Measurements from ENCODE around the gene KRT82.

The KRT82 gene

DNA sequence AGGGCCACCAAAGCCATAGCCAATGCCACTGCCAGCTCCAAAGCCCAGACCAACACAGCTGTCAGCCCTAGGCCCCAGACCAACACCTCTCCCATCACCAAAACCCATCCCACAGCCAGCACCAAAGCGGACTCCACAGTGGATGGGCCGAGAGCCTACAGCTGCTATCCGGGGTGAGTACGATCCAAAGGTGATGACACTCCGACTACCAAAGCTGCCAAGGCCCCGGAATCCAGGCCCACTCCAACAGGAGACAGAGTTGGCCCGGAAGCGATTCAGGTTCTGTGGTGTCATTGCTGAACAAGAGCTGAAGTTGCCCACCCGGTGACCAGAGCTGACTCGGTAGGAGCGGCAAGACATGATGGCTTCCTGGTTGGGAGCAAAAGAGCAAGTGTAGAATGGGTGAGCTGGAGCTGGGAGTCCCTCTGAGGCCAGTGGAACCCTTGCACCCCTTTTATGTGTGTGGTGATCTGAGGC, 20.9 kb downstream of the KRT82 start, which contains the start of gene KRT84:
TSS of gene KRT84 (minus strand) at position 427 of the 477 bp plus-strand sequence. CDS start at position 360, 67 bp downstream.
- no peak for DNase-seq (ENCODE audit: low read depth, low spot score)

DNA sequence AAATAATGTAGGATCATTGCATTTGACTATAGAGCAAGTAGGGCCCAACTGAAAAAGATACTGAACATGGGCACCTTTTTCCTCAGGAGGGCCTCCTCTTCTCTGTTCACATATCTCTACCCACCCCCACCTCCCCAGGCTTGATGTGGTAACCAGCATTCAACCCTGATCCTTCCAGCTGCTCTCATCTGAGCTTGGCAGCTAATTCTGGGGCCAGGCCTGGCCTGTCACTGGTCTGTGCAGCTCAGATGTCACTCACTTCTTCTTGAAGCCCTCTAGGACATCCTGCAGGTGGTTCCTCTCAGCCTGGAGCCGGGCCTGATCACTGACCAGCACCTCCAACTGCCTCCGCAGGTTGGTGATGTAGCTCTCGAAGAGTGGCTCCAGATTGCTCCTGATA, 22.8 kb downstream of the KRT82 start:
- DNase-seq (ENCODE audit: low read depth, low spot score), result no peak

DNA sequence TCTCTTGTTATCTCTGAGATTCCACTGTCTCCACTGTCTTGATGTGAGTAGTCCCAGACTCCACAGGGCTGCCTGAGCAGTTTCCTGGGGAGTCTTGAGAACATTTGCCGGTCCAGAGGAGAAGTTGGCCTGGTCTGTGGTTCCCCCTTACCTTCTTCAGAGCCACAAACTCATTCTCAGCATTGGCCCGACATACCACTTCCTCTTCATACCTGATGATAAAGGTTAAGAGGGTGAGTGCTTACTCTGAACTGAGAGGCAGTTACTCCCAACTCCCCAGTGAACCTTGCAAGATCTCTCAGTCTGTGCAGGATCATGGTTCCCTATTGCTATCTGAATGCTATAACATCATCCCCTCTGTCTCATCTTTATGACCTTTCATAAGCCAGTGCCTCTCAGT, 23.3 kb downstream of the KRT82 start:
- no peak for DNase-seq (ENCODE audit: low read depth, low spot score)

DNA sequence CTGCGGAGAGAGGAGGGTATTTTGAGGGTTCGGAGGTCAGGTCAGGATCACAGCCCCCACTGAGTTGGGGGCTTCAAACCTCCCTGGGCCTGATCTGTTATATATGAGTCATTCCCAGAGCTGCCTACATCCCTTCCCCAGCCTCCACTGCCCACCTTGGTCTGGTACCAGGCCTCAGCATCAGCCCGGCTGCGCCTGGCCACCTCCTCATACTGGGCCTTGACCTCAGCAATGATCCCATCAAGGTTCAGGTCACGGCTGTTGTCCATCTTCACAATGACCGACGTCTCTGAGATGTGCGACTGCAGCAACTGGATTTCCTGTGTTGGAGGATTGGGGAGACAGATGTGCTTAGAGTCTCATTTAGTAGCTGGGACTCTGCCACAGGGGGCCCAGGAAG, 24.9 kb downstream of the KRT82 start:
- no peak for DNase-seq (ENCODE audit: low read depth, low spot score)

DNA sequence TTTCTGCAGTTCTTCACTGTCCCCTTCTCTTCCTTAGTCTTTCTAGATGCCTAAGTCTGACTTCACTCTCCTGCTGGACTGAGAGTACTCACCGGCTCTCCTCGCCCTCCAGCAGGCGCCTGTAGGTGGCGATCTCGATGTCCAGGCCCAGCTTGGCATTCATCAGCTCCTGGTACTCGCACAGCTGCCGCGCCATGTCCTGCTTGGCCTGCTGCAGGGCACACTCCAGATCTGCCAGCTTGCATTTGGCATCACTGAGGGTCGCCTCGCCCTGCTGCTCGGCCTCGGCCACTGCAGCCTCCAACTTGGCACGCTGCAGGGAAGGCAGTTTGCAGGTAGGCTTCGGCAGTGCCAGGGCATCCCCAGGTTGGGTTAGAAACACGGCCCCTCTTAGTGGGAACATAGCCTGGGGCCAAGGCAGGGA, 25.9 kb downstream of the KRT82 start:
- DNase-seq (ENCODE audit: low read depth, low spot score), result no peak

DNA sequence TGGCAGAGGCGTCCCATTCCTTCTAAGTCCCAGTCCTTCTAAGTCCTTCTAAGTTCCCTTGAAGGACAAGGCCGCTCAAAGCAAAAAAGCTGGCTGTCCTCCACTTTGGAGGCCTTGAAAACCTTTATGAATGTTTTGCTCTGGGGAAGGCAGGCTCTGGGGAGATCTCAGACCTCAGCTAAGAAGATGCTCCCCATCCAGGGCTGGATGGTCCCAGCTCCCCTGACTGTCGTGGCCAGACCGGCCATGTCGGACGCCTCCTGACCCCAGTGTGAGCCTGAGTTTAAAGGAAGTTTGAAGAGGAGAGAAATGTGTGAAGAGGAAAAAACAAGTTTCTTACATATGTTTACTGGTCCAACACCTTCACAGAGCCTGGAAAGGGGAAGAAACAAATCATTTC, 26.6 kb downstream of the KRT82 start:
- no peak for DNase-seq (ENCODE audit: low read depth, low spot score)

DNA sequence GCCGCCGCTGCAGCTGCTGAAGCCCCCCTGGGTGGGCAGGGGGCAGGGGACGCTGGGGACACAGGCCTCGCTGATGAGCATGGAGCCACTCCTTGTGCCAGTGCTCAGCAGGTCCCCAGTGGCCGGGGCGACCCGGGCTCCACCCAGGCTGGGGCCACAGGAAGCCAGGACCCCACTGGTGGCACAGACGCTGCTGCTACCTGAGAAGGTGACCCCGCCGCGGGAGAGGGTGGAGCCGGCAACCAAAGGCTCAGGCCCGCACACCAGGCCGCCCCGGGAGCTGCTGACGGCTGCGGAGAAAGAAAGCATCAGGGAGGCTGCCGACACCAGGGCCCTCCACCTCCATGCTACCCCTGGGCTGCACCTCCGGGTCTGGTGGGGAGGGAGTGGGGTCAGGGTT, 28.0 kb downstream of the KRT82 start:
- DNase-seq (ENCODE audit: low read depth, low spot score), result no peak

DNA sequence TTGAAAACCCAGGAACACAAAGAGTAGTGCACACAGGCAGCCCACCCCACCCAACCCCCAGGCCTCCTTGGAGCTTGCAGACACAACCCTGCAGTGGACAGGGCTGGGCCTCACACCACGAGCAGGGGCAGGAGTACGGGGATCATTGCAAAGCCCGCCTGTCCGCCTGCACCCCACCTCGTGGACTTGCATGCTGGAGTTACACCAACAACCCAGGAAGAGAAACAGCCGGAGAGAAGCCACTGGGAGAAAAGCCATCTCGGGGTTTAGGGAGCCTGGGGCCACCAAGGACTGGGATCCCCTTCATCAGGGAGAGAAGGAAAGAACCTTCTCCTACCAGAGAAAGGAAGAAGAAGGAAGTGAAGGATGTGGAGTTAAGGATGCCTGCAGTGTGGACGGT, 28.9 kb downstream of the KRT82 start:
- no peak for DNase-seq (ENCODE audit: low read depth, low spot score)

DNA sequence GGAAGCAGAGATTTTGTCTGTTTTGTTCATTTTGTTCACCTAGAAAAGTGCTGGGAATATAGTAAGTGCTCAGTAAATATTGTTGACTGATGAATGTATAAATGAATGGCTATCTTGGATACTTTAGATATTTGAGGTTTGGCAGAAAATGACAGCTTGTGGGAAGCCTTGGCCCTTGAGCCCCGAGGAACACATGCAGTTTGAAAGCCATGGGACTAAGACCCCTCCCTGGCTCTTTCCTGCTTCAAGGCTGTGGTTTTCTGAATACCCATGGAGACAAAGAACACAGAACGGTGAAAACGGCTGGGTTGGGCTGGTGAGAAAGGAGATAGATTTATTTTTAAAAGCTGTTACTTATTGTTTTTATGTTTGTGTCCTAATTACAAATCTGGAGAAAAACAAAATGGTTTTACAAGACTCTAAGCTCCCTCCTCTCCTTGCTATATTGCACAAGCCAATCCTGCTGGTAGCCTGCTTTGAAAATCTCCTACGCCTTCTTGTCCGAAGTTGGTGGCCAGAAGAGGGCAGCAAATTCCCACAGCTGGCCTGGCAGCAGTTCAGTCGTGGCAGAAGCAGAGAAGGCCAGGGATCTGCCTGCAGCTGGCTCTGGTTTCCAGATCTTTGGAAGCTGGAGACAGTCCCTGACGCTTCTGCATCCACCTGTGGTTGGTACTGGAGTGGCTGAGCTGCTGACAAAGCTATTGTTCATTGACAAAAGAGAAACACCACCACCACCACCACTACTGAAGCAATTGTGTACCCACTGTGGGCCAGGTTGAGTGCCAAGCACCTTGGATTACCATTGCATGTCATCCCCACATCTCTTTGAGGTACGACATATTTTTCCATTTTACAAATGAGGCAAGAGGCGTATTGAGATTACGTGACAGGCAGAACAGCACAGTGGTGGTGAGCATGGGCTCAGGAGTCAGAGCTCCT, 33.6 kb downstream of the KRT82 start:
- no peak for DNase-seq (ENCODE audit: low read depth, low spot score)

DNA sequence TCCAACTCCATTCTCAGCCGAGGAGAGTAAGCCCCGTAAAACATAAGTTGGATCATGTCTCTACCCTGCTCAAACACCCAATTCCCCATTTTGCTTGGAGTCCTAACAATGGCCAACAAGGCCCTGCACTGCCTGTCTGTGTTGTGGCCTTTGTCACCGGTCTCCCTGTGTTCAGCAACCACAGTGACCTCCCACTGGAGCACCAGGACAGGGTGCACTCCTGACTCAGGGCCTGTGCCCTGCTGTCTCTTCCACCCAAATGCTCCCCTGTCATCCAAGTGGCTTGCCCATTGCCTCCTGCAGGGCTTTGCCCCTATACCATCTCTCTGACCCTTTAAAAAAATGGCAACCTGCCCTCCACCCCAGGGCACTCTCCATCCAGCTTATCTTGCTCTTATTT, 34.4 kb downstream of the KRT82 start:
- no peak for DNase-seq (ENCODE audit: low read depth, low spot score)

DNA sequence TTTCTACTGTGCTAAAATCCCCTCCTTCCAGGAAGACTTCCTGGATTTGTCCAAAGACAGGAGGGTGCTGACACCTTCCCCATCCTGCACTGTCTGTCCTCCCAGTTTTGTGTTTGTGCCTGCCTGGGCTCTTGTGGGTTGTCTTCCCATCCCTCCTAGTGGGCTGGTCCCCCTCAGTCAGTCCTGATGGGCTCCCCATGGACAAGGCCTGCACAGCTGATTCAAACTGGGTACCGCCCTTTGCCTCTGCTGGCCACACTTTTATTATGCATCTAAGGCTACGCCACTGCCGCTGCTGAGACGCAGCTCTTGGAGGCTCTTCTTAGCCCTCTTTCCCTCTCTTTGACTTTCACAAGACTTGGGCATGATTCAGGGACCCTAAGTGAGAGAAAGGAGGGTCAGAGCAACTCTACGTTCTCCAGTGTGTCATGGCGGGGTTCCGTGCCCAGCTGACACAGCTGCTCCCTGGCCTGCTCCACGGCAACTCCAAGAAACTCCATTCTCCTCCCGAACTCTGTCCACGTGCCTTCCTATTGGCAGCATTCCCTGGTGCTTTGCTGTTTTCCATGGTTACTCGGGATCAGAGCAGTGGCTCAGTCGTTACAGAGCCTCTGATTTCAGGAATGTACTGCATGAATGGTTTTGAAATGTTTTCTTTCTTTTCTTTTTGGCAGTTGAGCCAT, 35.1 kb downstream of the KRT82 start:
- DNase-seq (ENCODE audit: low read depth, low spot score), result no peak

DNA sequence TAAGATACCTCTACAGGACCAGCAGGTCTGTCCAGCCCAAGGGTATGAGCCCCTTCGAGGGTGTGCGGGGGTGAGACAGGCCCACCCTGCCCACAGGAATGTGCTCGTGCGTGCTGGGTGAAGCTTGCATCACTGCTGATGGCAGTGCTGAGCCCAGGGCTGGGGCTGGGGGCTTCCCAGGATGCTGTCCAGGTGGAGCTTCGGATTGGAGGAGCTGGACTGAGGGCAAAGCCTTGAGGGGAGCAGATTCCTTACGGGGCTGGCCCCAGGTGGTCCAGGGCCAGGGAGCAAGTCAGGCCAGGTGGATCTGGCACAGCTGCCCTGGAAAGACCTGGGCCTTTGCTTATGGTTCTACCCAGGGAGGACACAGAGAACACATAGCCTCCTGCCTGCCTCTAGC, 36.3 kb downstream of the KRT82 start:
- DNase-seq (ENCODE audit: low read depth, low spot score), result no peak

DNA sequence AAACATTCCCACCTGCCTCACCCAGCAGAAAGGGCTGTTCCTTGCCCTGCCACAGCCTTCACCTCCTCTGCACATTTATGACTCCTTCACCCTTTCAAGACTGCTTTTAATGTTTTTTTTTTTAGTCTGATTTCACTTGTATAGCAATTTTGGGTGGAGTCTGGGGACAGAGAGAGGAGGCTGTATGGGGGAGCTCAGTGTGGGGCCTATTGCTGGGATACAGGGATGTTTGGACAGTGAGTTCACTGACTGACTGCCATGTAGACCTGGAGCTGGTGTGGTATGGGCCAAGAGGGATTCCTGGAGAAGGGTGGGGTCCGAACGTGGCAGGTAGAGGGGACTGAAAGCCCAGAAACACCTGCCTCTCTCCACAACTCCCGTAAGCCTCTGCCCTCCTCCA, 36.9 kb downstream of the KRT82 start:
- no peak for DNase-seq (ENCODE audit: low read depth, low spot score)

DNA sequence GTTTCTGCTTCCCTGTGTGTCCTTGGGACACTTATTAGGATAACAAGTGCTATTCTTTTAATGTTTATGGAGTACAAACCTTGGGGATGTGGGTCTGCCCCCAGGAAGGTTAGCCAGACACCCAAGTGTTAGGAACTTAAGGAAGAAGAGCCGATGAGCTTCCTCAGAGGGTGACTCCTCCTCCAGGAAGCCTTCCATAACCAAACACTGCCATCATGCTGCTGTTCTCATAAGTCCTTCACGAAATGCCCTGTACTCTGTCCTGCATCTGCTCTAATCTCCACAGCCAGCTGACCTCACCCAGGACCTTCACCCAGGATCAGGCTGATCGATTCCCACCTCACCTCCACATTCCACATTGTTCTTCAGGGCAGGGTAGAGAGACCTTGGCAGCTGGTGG, 37.6 kb downstream of the KRT82 start:
- DNase-seq (ENCODE audit: low read depth, low spot score), result no peak

DNA sequence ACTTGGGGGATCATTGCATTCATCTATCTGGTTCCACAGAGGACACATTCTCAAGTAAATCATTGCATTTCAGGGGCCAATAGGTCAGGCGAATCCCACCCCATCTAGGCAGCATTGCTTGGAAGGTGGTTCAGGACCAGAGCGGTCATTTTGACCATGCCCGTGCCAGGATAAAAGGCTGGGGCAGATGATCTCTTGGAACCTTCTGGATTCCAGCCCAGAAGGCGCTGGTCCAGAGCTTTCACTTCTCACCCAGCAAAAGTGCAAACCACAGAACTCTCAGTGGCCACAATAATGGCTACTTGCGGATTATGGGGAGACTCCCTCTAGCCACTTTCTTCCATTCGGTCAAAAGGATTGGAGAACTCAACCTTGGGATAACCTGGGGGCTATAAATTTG, 38.3 kb downstream of the KRT82 start:
- no peak for DNase-seq (ENCODE audit: low read depth, low spot score)

DNA sequence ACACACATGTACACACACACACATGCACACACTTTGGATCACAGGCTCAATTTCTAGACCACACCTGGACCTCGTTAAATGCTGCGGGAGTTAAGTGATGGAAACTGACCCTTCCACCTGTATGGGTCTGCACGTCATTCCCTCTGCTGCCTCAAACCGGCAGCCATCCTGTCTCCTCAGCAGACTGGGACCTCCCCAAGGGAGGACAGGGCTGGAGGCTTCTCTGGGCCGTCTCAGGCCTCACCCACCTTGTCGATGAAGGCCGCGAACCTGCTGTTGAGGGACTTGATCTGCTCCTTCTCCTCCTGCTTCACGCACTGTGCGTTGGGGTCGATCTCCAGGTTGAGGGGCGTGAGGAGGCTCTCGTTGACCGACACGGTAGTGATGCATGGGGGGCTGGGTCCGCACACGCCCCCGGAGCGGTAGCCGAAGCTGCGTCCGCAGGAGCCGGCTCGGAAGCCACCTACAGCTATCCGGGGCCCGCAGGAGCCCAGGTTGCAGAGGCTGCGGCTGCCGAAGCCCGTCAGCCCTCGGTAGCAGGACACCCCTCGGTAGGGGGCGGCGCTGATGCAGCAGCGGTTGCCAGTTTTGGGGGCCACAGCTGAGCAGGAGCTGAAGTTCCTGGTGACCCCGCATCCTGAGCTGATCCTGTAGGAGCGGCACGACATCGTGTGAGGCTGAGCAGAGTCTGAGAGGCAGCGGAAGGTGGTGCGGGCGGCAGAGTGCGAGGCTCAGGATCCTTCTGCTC, 39.2 kb downstream of the KRT82 start, which contains the start of gene KRT85:
TSS of gene KRT85 (minus strand) at position 744 of the 748 bp plus-strand sequence. CDS start at position 668, 76 bp downstream.
- DNase-seq (ENCODE audit: low read depth, low spot score), result no peak

DNA sequence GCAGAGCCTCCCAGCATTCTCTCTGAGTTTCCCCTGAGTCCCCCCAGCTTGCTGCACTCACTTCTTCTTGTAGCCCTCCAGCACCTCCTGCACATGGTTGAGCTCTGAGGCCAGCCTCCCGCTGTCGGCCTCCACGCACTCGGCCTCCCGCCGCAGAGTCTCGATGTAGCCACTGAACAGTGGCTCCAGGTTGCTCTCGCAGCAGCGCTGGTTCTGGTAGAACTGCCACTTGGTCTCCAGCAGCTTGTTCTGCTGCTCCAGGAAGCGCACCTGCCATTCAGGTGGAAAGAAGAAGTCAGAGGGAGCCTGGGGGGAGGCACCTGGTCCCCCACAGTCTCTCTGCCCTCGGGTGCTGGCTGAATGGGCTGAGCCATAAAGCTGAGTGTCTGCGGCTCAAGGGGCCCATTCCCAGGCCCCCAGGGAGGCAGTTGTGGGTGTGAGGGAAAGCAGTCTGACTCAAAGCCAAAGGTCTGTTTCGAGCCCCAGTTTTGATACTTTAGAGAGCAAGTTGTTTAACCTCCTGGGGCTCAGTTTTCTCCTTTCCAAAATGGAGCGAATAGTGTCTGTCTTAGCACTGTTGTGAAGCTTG, 41.1 kb downstream of the KRT82 start:
- no peak for DNase-seq (ENCODE audit: low read depth, low spot score)

DNA sequence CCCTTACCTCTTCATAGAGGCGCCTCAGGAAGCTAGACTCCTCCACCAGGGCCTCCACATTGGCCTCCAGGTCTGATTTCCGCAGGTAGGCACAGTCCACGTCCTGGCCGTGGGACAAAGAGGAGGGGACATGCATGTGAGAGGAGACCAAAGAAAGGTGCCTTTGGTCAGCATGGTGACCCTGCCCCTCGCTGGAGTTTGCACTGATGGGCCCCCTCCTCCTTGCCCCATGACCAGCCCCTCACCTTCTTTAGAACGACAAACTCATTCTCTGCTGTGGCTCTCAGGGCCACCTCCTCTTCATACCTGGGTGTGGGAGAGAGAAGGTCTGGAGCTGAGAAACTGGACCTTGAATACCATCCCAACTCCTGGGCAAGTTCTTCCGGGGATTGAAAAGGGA, 42.1 kb downstream of the KRT82 start:
- DNase-seq (ENCODE audit: low read depth, low spot score), result no peak

DNA sequence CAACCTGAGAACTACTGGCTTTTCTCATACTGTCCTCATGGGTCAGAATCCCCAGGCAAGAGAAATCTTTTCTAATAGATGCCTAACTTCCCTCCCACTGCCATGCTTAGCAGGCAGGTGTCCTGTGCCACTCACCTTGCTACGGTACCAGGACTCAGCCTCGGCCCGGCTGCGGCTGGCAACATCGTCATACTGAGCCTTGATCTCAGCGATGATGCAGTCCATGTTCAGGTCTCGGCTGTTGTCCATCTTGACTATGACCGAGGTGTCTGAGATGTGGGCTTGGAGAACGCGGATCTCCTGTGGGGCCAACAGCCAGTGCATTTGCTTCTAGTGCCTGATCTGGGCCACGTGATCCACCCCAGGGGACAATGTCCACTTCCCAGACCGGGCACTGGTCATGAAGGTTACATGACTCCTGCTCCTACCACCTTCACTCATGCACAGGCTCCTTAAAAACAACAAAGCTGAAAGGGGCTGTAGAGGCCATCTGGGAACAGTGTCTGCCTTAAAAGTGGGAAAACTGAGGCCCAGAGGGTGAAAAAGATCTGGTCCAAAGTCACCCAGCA, 42.9 kb downstream of the KRT82 start:
- no peak for DNase-seq (ENCODE audit: low read depth, low spot score)

DNA sequence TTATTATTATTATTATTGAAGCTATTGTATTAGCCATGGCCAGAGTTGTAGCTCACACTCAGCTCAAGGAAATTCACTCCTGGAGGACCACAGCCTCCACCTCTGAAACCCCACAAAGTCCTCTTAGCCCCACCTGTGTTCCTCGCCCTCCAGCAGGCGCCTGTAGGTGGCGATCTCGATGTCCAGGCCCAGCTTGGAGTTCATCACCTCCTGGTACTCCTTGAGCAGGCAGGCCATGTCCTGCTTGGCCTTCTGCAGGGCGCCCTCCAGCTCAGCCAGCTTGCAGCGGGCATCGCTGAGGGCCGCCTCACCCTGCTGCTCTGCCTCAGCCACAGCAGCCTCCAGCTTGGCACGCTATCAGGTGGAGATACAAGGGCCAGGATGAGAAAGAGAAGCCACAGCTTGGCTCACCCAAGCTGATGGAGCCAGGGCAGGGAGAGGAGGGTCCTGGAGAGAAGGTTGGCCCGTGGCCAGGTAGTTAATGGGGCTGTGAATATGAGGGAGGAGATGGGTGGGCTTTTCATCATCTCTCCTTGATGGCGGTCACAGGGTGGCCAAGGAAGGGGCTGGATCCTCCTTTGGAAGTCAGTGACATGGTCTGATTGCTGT, 43.9 kb downstream of the KRT82 start:
- DNase-seq (ENCODE audit: low read depth, low spot score), result no peak

DNA sequence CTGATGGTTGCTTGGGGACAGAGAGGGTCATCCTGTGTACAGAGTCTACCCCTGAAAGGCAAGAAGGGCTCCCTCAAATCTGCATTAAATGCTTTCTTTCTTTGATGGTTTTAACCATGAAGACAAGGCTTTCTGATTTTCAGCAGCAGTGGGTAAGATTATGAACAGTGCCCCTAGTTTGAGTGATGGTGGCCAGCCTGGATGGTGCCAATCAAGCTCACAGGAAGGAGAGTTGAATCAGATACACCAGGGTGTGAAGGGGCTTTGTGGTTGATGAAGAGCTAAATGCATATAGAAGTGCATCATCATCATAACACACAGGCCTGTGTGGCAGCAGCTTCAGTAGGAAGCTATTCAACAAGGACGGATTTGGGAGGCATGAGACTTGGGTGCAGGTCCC, 44.6 kb downstream of the KRT82 start:
- DNase-seq (ENCODE audit: low read depth, low spot score), result no peak

Measured in activated naive CD8-positive, alpha-beta T cell treated with anti-CD3 and anti-CD28 coated beads, Interleukin-2, amount 50 U/mL, for 16 hours (primary cell).